ENCODE results near the gene MON2.
"Not testable (repeated sequence)": the region's sequence is repeated elsewhere in the genome, so short reads cannot be mapped to it uniquely, and the experiment has no call there.

Gene MON2, protein sequence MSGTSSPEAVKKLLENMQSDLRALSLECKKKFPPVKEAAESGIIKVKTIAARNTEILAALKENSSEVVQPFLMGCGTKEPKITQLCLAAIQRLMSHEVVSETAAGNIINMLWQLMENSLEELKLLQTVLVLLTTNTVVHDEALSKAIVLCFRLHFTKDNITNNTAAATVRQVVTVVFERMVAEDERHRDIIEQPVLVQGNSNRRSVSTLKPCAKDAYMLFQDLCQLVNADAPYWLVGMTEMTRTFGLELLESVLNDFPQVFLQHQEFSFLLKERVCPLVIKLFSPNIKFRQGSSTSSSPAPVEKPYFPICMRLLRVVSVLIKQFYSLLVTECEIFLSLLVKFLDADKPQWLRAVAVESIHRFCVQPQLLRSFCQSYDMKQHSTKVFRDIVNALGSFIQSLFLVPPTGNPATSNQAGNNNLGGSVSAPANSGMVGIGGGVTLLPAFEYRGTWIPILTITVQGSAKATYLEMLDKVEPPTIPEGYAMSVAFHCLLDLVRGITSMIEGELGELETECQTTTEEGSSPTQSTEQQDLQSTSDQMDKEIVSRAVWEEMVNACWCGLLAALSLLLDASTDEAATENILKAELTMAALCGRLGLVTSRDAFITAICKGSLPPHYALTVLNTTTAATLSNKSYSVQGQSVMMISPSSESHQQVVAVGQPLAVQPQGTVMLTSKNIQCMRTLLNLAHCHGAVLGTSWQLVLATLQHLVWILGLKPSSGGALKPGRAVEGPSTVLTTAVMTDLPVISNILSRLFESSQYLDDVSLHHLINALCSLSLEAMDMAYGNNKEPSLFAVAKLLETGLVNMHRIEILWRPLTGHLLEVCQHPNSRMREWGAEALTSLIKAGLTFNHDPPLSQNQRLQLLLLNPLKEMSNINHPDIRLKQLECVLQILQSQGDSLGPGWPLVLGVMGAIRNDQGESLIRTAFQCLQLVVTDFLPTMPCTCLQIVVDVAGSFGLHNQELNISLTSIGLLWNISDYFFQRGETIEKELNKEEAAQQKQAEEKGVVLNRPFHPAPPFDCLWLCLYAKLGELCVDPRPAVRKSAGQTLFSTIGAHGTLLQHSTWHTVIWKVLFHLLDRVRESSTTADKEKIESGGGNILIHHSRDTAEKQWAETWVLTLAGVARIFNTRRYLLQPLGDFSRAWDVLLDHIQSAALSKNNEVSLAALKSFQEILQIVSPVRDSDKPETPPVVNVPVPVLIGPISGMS (N-terminal part only)

GRCh38 chr12:62466594-62467491 is at the start of gene MON2:
TSS of gene MON2 (plus strand) at chr12:62466826. CDS start at chr12:62467208, 382 bp downstream.
- peak; percentile 94 for DNase-seq

DNA sequence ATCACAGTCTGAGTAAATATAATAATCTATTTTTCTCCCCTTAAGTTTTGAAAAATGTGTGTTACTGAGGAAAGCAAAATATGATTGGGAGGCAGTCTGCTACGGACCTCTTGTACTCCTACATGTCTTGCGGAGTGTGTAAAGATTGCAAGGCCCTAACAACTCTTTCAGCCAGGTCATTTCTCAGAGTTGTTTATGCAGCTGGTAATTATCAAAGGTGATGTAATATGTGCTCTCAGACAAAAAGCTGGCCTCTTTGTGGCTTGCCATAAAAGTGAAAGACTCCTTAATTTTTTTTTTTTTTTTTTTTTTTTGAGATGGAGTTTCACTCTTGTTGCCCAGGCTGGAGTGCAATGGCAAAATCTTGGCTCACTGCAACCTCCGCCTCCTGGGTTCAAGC is 40.5 kb upstream of the MON2 start:
- peak; percentile 7 for DNase-seq

DNA sequence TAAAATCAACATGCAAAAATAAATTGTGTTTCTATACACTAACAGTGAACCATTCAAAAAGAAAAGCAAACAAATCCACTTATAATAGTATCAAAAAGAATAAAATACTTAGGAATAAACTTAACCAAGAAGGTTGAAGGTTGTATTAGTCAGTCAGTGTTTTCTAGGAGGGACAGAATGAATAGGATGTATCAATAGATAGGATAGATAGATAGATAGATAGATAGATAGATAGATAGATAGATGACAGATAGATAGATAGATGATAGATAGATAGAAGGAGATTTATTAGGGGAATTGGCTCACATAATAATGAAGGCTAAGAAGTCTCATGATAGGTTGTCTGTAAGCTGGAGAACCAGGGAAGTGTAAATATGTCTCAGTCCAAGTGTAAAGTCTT is 37.2 kb upstream of the MON2 start:
- no peak for DNase-seq

- peak; percentile 59 for DNase-seq
Measured at GRCh38 chr12:62434494-62435302, 31.9 kb upstream of the MON2 start.

- DNase-seq: peak; percentile 79
Measured at GRCh38 chr12:62435303-62436163, 31.1 kb upstream of the MON2 start.

GRCh38 chr12:62436164-62436503 is 30.5 kb upstream of the MON2 start:
- DNase-seq: no peak

DNA sequence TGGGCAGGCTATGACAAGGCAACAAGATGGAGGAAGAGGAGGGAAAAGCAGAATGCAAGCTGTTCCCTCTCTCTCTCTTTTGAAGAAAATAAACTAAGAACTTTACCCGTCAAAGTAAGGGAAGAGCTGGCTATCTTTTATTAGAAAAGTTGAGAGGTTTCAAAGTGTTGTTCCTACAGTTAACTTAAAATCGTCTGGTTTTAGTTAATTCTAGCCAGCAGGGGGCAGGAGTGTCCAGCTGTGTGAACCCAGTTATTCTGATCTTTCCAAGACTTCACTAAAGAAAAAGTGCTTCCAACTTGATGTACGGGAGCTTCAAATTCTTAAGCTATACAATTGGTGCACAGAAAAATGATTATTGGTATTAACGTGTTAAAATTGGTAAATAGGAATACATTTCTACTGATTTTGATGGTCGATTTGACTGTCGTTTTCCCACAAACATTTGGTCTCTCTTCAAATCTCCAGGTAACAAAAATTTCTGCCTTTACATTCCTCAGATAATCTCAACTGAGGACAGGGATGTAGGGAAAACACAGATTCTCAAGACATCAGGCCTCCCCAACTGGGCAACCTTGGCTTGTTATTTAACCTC is 28.4 kb upstream of the MON2 start:
- DNase-seq: peak; percentile 63

- no peak for DNase-seq
Measured at GRCh38 chr12:62446754-62447452, 19.7 kb upstream of the MON2 start.

DNA sequence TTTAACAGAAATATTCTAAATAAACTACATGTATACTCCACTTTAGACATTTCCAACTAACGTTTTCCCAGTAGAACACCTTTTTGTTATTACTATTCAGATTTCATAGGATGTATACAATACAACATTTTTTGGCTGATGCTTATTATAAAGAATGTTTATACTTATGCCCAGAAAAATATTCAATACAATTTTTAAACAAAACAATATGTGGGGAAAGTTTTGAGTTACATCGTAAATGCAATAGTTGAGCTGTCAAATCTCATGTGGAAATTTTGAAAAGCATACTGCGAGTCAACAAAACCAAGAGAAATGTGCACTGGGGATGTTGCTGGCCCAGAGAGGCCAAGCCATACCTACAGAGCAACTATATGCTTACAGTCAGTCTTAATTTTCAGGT is 18.2 kb upstream of the MON2 start:
- no peak for DNase-seq

DNA sequence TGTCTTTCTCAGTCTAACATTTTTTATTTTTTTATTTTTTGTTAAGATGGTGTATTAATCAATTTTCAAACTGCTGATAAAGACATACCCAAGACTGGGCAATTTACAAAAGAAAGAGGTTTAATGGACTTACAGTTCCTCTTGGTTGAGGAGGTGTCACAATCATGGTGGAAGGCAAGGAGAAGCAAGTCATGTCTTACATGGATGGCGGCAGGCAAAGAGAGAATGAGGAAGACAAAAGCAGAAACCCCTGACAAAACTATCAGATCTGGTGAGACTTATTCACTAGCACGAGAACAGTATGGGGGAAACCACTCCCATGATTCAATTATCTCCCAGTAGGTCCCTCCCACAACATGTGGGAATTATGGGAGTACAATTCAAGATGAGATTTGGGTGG is 11.2 kb upstream of the MON2 start:
- not testable (repeated sequence) for DNase-seq

GRCh38 chr12:62458626-62459025 is 8.0 kb upstream of the MON2 start:
- DNase-seq: no peak

GRCh38 chr12:62459976-62460375 is 6.7 kb upstream of the MON2 start:
- DNase-seq: no peak

DNA sequence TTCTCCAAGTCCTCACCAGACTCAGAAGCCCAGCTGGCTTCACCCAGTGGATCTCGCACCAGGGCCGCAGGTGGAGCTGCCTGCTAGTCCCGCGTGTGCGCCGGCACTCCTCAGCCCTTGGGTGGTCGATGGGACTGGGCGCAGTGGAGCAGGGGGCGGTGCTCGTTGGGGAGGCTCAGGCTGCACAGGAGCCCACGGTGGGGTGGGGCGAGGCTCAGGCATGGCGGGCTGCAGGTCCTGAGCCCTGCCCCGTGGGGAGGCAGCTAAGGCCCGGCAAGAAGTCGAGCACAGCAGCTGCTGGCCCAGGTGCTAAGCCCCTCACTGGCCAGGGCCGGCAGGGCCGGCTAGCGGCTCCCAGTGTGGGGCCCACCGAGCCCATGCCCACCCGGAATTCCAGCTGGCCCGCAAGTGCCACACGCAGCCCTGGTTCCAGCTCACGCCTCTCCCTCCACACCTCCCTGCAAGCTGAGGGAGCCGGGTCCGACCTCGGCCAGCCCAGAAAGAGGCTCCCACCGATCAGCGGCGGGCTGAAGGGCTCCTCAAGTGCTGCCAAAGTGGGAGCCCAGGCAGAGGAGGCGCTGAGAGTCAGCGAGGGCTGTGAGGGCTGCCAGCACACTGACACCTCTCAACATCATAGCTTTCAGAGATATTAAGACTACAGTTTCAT is 5.3 kb upstream of the MON2 start:
- DNase-seq: not testable (repeated sequence)

DNA sequence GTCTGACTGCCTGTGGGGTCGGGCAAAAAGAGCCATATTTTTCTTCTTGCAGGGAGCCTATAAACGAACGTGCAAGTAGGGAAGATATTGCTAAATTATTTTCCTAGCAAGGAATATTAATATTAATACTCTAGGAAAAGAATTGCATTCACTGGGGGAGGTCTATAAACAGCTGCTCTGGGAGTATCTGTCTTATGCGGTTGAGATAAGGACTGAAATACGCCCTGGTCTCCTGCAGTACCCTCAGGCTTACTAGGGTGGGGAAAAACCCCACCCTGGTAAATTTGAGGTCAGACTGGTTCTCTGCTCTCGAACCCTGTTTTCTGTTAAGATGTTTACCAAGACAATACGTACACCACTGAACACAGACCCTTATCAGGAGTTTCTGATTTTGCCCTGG is 3.4 kb upstream of the MON2 start:
- not testable (repeated sequence) for DNase-seq

- DNase-seq: peak; percentile 58
Measured at GRCh38 chr12:62466018-62466593, 520 bp upstream of the MON2 start.

DNA sequence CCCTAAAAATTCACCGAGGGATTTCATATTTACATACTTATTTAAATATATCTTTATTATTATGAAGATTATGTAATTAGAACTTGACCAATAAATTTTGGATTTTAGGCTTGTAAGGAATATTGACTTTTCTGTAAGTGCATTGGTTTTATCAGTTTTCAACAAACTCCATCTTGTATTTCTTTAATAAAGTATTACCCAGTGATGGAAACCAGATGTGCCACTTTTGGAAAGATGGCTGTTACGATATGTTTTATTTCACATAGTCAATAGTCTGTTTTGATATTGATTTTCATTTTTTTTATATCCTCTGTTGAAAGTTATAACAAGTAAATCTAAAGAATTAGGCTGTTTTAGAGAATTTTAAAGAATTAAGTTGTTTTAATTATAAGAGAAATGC is 1.8 kb downstream of the MON2 start:
- peak; percentile 19 for DNase-seq

DNA sequence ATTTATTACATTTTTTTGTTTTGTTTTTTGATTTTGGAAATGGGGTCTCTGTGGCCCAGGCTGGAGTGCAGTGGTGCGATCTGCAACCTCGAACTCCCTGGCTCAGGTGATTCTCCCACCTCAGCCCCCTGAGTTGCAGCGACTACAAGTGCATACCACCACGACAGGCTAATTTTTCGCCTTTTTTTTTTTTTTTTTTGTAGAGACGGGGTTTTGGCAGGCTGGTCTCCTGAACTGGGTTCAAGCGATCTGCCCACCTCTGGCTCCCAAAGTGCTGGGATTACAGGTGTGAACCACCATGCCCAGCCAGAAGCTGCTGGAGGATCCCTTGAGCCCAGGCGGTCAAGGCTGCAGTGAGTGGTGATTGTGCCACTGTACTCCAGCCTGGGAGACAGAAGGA is 2.3 kb downstream of the MON2 start:
- peak; percentile 12 for DNase-seq

- DNase-seq: no peak
Measured at GRCh38 chr12:62469704-62470103, 3.1 kb downstream of the MON2 start.

All from NCI-H69 (cell line).